A549 (cell line): Measurements from ENCODE around the gene BRI3BP. TPM values are rescaled to one million over a fixed set of nuclear protein-coding genes. Genes with fewer than 3 reads are reported as not detected.
A peak's percentile ranks its signal among the peaks of the same experiment; 100 is the strongest.

Source experiments
- ATAC-seq, 2 experiments: fragments of 200-7000 bp in 1 of 2; fragments of >200 bp in 1 of 2; cut with Nextera tagmentation in 1 of 2; cut with Tn5 transposase in 1 of 2; 3 replicates each; pipeline versions ENCODE4 v1.8.0 to v1.9.1; 2018 to 2020; ENCODE audit warnings: mild to moderate bottlenecking in 1 of 2, moderate library complexity in 1 of 2
- CTCF ChIA-PET: fragments of 300-600 bp; sonication (Branson Sonifier 250); formaldehyde crosslinking; extraction: SDS; loops from one replicate; lab custom pipeline; 2021; ENCODE audit warnings: antibody characterized with exemption, inconsistent platforms; lab: Yijun Ruan, JAX
- POLR2A ChIA-PET: fragments of 350-600 bp; formaldehyde crosslinking; extraction: SDS; loops from one replicate; lab custom pipeline; 2021; ENCODE audit warnings: antibody characterized with exemption, inconsistent platforms; lab: Yijun Ruan, JAX
- DNase-seq, 2 experiments: peaks; one replicate each; pipeline versions ENCODE4 v3.0.0 to v3.0.0-alpha.2; 2011 to 2016; ENCODE audit warnings: low read depth in 1 of 2, low spot score in 1 of 2
- FAIRE-seq: peaks from 2 replicates; lab custom pipeline; 2011; peaks lifted over from hg19 to GRCh38; lab: Jason Lieb, UNC
- H3K27ac ChIP-seq, 2 experiments: fragments of >200 bp; sonication (Bioruptor Twin); formaldehyde crosslinking; 3 replicates each; pipeline ENCODE4 v1.5.1; 2016 to 2017
- H3K4me1 ChIP-seq: fragments of >200 bp; sonication (Bioruptor Twin); formaldehyde crosslinking; 3 replicates; pipeline ENCODE4 v1.6.1; 2016
- H3K4me2 ChIP-seq: fragments of >200 bp; sonication (Bioruptor Twin); formaldehyde crosslinking; 3 replicates; pipeline ENCODE4 v1.6.1; 2016
- H3K4me3 ChIP-seq: fragments of >200 bp; sonication (Bioruptor Twin); formaldehyde crosslinking; 3 replicates; pipeline ENCODE4 v1.5.1; 2016
- H3K9me3 ChIP-seq: fragments of >200 bp; sonication (Bioruptor Twin); formaldehyde crosslinking; 3 replicates; pipeline ENCODE4 v1.6.1; 2016
- ATOH8 ChIP-seq: fragments of 250-450 bp; sonication (Bioruptor Pico); IDR thresholded peaks from 2 replicates; pipeline ENCODE4 v1.5.0; 2020; ENCODE audit warnings: low read depth, mild to moderate bottlenecking, moderate library complexity
- BCL3 ChIP-seq: fragments of >200 bp; sonication (Bioruptor Twin); formaldehyde crosslinking; IDR thresholded peaks from 3 replicates; pipeline ENCODE4 v1.6.1; 2016
- CBX2 ChIP-seq: fragments of 200-600 bp; sonication (generic); IDR thresholded peaks from 2 replicates; pipeline ENCODE4 v1.6.1; 2016; ENCODE audit warnings: low read depth, mild to moderate bottlenecking, borderline replicate concordance
- CEBPB ChIP-seq, 2 experiments: fragments of >200 bp in 1 of 2; sonication (Bioruptor Twin) in 1 of 2; formaldehyde crosslinking in 1 of 2; IDR thresholded peaks; 2 replicates each; pipeline ENCODE4 v1.6.1; 2012 to 2016
- CHD2 ChIP-seq: fragments of 150-350 bp; IDR thresholded peaks from 2 replicates; pipeline ENCODE4 v1.6.1; 2014; ENCODE audit warnings: low read length; ENCODE audit not compliant: partially characterized antibody
- EHMT2 ChIP-seq: fragments of 200-600 bp; sonication (generic); IDR thresholded peaks from 2 replicates; pipeline ENCODE4 v1.6.1; 2016; ENCODE audit warnings: antibody characterized with exemption, low read depth, mild to moderate bottlenecking, moderate library complexity
- ELK1 ChIP-seq: fragments of 150-350 bp; IDR thresholded peaks from 2 replicates; pipeline ENCODE4 v1.6.1; 2014; ENCODE audit warnings: low read depth, mild to moderate bottlenecking, low read length
- EP300 ChIP-seq, 2 experiments: fragments of >200 bp; sonication (Bioruptor Twin); formaldehyde crosslinking; IDR thresholded peaks; 2 replicates in 1 of 2; 3 replicates in 1 of 2; pipeline ENCODE4 v1.6.1; 2016 to 2017
- FOSL2 ChIP-seq, 2 experiments: fragments of 450-650 bp in 1 of 2; fragments of >200 bp in 1 of 2; sonication (Bioruptor Twin) in 1 of 2; formaldehyde crosslinking; IDR thresholded peaks; 2 replicates each; pipeline versions ENCODE4 v1.5.0 to v1.6.1; 2016 to 2020; ENCODE audit warnings: mild to moderate bottlenecking in 1 of 2, moderate library complexity in 1 of 2
- FOXS1 ChIP-seq: fragments of 250-450 bp; sonication (Bioruptor Pico); IDR thresholded peaks from 2 replicates; pipeline ENCODE4 v1.5.0; 2020; ENCODE audit warnings: mild to moderate bottlenecking, moderate library complexity
- JUN ChIP-seq, 2 experiments: fragments of >200 bp; sonication (Bioruptor Twin); formaldehyde crosslinking; IDR thresholded peaks; 2 replicates in 1 of 2; 3 replicates in 1 of 2; pipeline ENCODE4 v1.6.1; 2016 to 2017
- JUNB ChIP-seq: fragments of >200 bp; sonication (Bioruptor Twin); formaldehyde crosslinking; IDR thresholded peaks from 2 replicates; pipeline ENCODE4 v1.6.1; 2016
- KDM5A ChIP-seq: fragments of 200-600 bp; sonication (generic); IDR thresholded peaks from 2 replicates; pipeline ENCODE4 v1.6.1; 2016; ENCODE audit warnings: antibody characterized with exemption, mild to moderate bottlenecking
- NPAS2 ChIP-seq: fragments of 250-450 bp; sonication (Bioruptor Pico); IDR thresholded peaks from 2 replicates; pipeline ENCODE4 v1.8.0; 2022; ENCODE audit warnings: mild to moderate bottlenecking, moderate library complexity, borderline replicate concordance
- POLR2A ChIP-seq: IDR thresholded peaks from 2 replicates; pipeline ENCODE4 v1.6.1; 2012; ENCODE audit warnings: mild to moderate bottlenecking, low read length
- RARB ChIP-seq: fragments of 250-450 bp; sonication (Bioruptor Pico); IDR thresholded peaks from 2 replicates; pipeline ENCODE4 v1.8.0; 2021; ENCODE audit warnings: mild to moderate bottlenecking, moderate library complexity
- REST ChIP-seq: fragments of 200-600 bp; sonication (generic); IDR thresholded peaks from 2 replicates; pipeline ENCODE4 v1.6.1; 2016; ENCODE audit warnings: antibody characterized with exemption, mild to moderate bottlenecking, moderate library complexity
- USF2 ChIP-seq: fragments of 450-650 bp; IDR thresholded peaks from 2 replicates; pipeline ENCODE4 v1.6.1; 2014; ENCODE audit warnings: antibody characterized with exemption
- ZFP36 ChIP-seq: fragments of 450-650 bp; IDR thresholded peaks from 2 replicates; pipeline ENCODE4 v1.6.1; 2014; ENCODE audit warnings: borderline replicate concordance; ENCODE audit not compliant: partially characterized antibody
- ZNF302 ChIP-seq: fragments of 250-450 bp; sonication (Bioruptor Pico); IDR thresholded peaks from 2 replicates; pipeline ENCODE4 v1.9.0; 2021; ENCODE audit warnings: inconsistent platforms, mild to moderate bottlenecking, moderate library complexity
- WGBS: methylation state at CpG from one replicate; pipeline ENCODE4 v1.1.6; 2017; ENCODE audit errors: missing lambda C conversion rate; 5-methylcytosine and 5-hydroxymethylcytosine counted together
- polyA minus RNA-seq: library from RNA; depleted of rRNA, polyadenylated mRNA; stranded (reverse); fragments of >200 nt; gene quantifications from 2 replicates; pipeline ENCODE4 v1.2.3, GENCODE V29; 2011; rRNA and poly(A)+ RNA removed
- polyA plus RNA-seq, 4 experiments: library from polyadenylated mRNA; depleted of rRNA in 3 of 4; stranded (reverse); fragments of >200 nt; fragmentation: RNase III in 1 of 4; extraction: RNeasy Plus Mini Kit Qiagen cat#74134 plus additional on column Dnase treatment in 1 of 4; gene quantifications; 2 replicates in 3 of 4; 3 replicates in 1 of 4; pipeline ENCODE4 v1.2.3, GENCODE V29; 2011 to 2017

BRI3BP gene
- polyA plus RNA-seq (2011; rRNA removed) (23.7 and 25.0 TPM in 2 replicates), polyA plus RNA-seq (2017; fragmentation: RNase III; extraction: RNeasy Plus Mini Kit Qiagen cat#74134 plus additional on column Dnase treatment) (21.6 to 25.9 TPM (median 23.5 TPM) in 3 replicates), polyA minus RNA-seq (17.5 and 17.8 TPM in 2 replicates)
- polyA plus RNA-seq (2012; cell fraction: cytosol; rRNA removed): 13.6 and 17.2 TPM in 2 replicates
- 7.2 and 9.0 TPM in 2 replicates for polyA plus RNA-seq (2012; cell fraction: nucleus; rRNA removed)

GRCh38 chr12:124993626-124994436 lies at the start of gene BRI3BP:
Gene BRI3BP (plus strand): TSS chr12:124993645. CDS start chr12:124993791, 146 bp downstream.
- no peaks in the 10 kb centered on the region for H3K9me3 ChIP-seq
- WGBS: 0% methylated on average over 26 of the region's 112 CpGs
- CTCF ChIA-PET: interaction anchor here (0.9 to 2.6 kb wide), 3 partner anchors 54 to 75 kb away, joined by 3 to 12 read pairs (median 4); no protein-coding TSS in a partner anchor
- H3K27ac ChIP-seq: peak within 1 kb of the TSS; percentile 82 to 98
- TF ChIP-seq REST (no peak), KDM5A (no peak), POLR2A (peak; percentile 80), ZFP36 (no peak), NPAS2 (CRISPR knock-in tag) (no peak), BCL3 (0 out of 3 replicates have a peak, but pooled peaks have one; percentile 33), JUN (IDR thresholded peaks at IDR 0.05) (peak; percentile 12 to 60; a peak in 3 of 5 replicates)
- H3K4me3 ChIP-seq: peak within 1 kb of the TSS; percentile 81
- H3K4me2 ChIP-seq: peak within 1 kb of the TSS; percentile 85
- POLR2A ChIA-PET: no interaction called here
- DNase-seq (peak; percentile 41 to 67), ATAC-seq (peak; percentile 73 to 81), FAIRE-seq (no peak)
- H3K4me1 ChIP-seq: peaks cover 12% of the 10 kb centered on the region

GRCh38 chr12:124946447-124946793 lies 47.0 kb upstream of the BRI3BP start:
- peaks cover 4% of the 10 kb centered on the region; the same call in 2 of the 3 replicates for H3K4me1 ChIP-seq
- no peak for DNase-seq
- H3K4me3 ChIP-seq: no peak overlapping the region
- CTCF ChIA-PET: interaction anchor here (0.9 to 14.4 kb wide), 3 partner anchors 8 to 41 kb away, joined by 3 to 243 read pairs (median 96); no protein-coding TSS in a partner anchor
- no peak for FAIRE-seq
- H3K9me3 ChIP-seq: no peaks in the 10 kb centered on the region
- no peak overlapping the region for H3K4me2 ChIP-seq
- TF ChIP-seq CEBPB (IDR thresholded peaks at IDR 0.05) (no peak), KDM5A (no peak), FOSL2 (IDR thresholded peaks at IDR 0.05) (no peak), FOSL2 (CRISPR knock-in tag; IDR thresholded peaks at IDR 0.05) (no peak), EHMT2 (no peak), ELK1 (no peak), CHD2 (no peak), EP300 (IDR thresholded peaks at IDR 0.05) (no peak), POLR2A (no peak), CBX2 (no peak), JUNB (no peak), ATOH8 (CRISPR knock-in tag) (no peak), ZFP36 (no peak), ZNF302 (CRISPR knock-in tag) (no peak), RARB (CRISPR knock-in tag) (no peak), NPAS2 (CRISPR knock-in tag) (no peak), FOXS1 (CRISPR knock-in tag) (no peak), USF2 (no peak)
- WGBS: 84% methylated on average over 10 of the region's 10 CpGs
- peak in 1 of 2 experiments; percentile 5; a peak in 2 of 6 replicates for ATAC-seq
- POLR2A ChIA-PET: no interaction called here
- no peak overlapping the region for H3K27ac ChIP-seq
